Vagina (tissue), 2 donors: Measurements from ENCODE around the gene NAV2. TPM values are rescaled to one million over a fixed set of nuclear protein-coding genes. Genes with fewer than 3 reads are reported as not detected.
A peak's percentile ranks its signal among the peaks of the same experiment; 100 is the strongest.

Source experiments
- DNase-seq, 2 donors: peaks; one replicate each; pipeline ENCODE4 v3.0.0-alpha.2; 2017; ENCODE audit errors: extremely low spot score in 2 of 2
- H3K27ac ChIP-seq: fragments of 200-600 bp; sonication (generic); one replicate; pipeline ENCODE4 v1.5.1; 2019
- H3K27me3 ChIP-seq: fragments of 200-600 bp; sonication (generic); one replicate; pipeline ENCODE4 v1.5.1; 2019
- H3K36me3 ChIP-seq, 2 donors: fragments of 200-600 bp; sonication (generic); one replicate each; pipeline ENCODE4 v1.5.1; 2017 to 2019
- H3K4me1 ChIP-seq: fragments of 200-600 bp; sonication (generic); one replicate; pipeline ENCODE4 v1.5.1; 2019
- H3K4me3 ChIP-seq, 2 donors: fragments of 200-600 bp; sonication (generic); 1 replicate in 1 of 2; 2 replicates in 1 of 2; pipeline ENCODE4 v1.5.1; 2016 to 2019
- H3K9me3 ChIP-seq: fragments of 200-600 bp; sonication (generic); one replicate; pipeline ENCODE4 v1.5.1; 2019
- POLR2A ChIP-seq, 2 donors: fragments of 450-650 bp; IDR thresholded peaks; one replicate each; pipeline ENCODE4 v1.6.1; 2017; ENCODE audit warnings: antibody characterized with exemption in 2 of 2, mild to moderate bottlenecking in 2 of 2, moderate library complexity in 2 of 2
- POLR2AphosphoS5 ChIP-seq, 2 donors: sonication (generic); formaldehyde crosslinking; IDR thresholded peaks; one replicate each; pipeline ENCODE4 v1.9.0; 2017; ENCODE audit warnings: antibody characterized with exemption in 2 of 2, mild to moderate bottlenecking in 2 of 2, low read depth in 1 of 2; ENCODE audit not compliant: insufficient read depth in 1 of 2
- intact Hi-C: fragments of 100-400 bp; cut with DNase I; formaldehyde crosslinking; loops from one replicate; pipeline ENCODE4 v1.15.1; 2023
- total RNA-seq: library from RNA; depleted of rRNA; stranded (reverse); fragments of >200 nt; gene quantifications from one replicate; pipeline ENCODE4 v1.2.3, GENCODE V29; 2016
- TF ChIP-seq, protein P1 (sequence below), 3 experiments: fragments of 450-650 bp in 2 of 3; fragments of 200-600 bp in 1 of 3; sonication (generic) in 1 of 3; IDR thresholded peaks; one replicate each; pipeline ENCODE4 v1.5.1; 2017 to 2019; ENCODE audit warnings: antibody characterized with exemption in 3 of 3, mild to moderate bottlenecking in 2 of 3, moderate library complexity in 2 of 3

Gene NAV2, protein sequence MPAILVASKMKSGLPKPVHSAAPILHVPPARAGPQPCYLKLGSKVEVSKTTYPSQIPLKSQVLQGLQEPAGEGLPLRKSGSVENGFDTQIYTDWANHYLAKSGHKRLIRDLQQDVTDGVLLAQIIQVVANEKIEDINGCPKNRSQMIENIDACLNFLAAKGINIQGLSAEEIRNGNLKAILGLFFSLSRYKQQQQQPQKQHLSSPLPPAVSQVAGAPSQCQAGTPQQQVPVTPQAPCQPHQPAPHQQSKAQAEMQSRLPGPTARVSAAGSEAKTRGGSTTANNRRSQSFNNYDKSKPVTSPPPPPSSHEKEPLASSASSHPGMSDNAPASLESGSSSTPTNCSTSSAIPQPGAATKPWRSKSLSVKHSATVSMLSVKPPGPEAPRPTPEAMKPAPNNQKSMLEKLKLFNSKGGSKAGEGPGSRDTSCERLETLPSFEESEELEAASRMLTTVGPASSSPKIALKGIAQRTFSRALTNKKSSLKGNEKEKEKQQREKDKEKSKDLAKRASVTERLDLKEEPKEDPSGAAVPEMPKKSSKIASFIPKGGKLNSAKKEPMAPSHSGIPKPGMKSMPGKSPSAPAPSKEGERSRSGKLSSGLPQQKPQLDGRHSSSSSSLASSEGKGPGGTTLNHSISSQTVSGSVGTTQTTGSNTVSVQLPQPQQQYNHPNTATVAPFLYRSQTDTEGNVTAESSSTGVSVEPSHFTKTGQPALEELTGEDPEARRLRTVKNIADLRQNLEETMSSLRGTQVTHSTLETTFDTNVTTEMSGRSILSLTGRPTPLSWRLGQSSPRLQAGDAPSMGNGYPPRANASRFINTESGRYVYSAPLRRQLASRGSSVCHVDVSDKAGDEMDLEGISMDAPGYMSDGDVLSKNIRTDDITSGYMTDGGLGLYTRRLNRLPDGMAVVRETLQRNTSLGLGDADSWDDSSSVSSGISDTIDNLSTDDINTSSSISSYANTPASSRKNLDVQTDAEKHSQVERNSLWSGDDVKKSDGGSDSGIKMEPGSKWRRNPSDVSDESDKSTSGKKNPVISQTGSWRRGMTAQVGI (N-terminal part only)
- total RNA-seq = 25.3 TPM

DNA sequence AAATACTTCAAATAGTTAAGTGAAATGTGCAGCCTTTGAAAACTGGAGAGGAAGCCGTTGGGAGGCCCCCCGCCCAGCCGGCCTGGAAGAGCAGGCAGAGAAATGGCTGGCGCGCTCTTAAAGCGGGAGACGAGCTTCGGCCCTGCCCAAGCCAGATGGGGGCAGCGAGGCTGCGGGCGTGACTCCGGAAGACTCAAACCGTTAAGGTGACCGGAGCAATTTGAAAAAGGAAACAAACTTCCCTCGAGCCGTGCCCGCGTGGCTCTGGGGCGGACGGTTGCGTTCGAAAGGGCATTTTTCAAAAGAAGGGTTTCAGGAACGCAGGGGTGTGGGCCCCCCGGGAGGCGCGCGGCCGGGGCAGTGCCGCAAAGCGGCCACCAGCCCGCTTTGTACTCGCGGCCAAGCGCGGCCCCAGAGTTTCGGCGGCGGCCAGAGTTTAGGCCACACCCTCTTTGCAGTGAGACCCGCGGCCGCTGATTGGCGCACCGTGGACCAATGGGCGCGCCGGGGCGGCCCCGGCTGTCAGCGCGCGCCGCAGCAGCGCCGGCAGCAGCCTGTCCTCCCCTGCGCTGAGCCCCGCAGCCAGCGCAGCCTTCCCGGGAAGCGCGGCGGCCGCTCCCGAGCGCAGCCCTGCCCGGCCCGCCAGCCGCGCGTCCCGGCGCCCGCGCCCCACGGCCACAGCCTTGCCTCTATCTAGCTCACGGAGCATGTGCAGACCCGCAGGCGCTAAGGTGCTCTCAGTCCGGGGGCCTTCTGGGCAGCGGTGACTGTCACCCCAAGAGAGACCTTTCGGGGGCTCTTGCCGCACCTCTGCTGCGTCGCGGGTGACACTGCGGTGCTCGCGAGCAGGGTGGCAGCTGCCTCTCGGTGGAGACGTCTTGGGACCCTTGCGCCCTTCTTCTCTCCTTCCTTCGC lies at the start of gene NAV2:
Gene NAV2, plus strand, starts transcription at position 557 of the 915 bp plus-strand sequence. CDS start 859 bp downstream, outside the sequence.
- peaks cover 43% of the 10 kb centered on the region for H3K4me1 ChIP-seq
- no peaks in the 10 kb centered on the region for H3K9me3 ChIP-seq
- intact Hi-C loops = loop anchor here (10.0 kb wide), 1 partner anchor 98 kb away; no protein-coding TSS in a partner anchor
- H3K27me3 ChIP-seq = no peaks in the 10 kb centered on the region
- H3K4me3 ChIP-seq = peak within 1 kb of the TSS; percentile 68 to 92
- TF ChIP-seq POLR2A (IDR thresholded peaks at IDR 0.05) (peak; percentile 24 to 85), POLR2AphosphoS5 (IDR thresholded peaks at IDR 0.05; ENCODE audit: insufficient read depth in 1 of 2, low read depth in 1 of 2) (peak; percentile 64 to 97)
- TF ChIP-seq, protein P1, sequence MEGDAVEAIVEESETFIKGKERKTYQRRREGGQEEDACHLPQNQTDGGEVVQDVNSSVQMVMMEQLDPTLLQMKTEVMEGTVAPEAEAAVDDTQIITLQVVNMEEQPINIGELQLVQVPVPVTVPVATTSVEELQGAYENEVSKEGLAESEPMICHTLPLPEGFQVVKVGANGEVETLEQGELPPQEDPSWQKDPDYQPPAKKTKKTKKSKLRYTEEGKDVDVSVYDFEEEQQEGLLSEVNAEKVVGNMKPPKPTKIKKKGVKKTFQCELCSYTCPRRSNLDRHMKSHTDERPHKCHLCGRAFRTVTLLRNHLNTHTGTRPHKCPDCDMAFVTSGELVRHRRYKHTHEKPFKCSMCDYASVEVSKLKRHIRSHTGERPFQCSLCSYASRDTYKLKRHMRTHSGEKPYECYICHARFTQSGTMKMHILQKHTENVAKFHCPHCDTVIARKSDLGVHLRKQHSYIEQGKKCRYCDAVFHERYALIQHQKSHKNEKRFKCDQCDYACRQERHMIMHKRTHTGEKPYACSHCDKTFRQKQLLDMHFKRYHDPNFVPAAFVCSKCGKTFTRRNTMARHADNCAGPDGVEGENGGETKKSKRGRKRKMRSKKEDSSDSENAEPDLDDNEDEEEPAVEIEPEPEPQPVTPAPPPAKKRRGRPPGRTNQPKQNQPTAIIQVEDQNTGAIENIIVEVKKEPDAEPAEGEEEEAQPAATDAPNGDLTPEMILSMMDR (IDR thresholded peaks at IDR 0.05) = peak in 1 of 3 experiments; percentile 36
- H3K27ac ChIP-seq = peak within 1 kb of the TSS; percentile 89
- H3K36me3 ChIP-seq = no peaks in the 10 kb centered on the region
- peak in 1 of 2 donors; percentile 92 for DNase-seq

DNA sequence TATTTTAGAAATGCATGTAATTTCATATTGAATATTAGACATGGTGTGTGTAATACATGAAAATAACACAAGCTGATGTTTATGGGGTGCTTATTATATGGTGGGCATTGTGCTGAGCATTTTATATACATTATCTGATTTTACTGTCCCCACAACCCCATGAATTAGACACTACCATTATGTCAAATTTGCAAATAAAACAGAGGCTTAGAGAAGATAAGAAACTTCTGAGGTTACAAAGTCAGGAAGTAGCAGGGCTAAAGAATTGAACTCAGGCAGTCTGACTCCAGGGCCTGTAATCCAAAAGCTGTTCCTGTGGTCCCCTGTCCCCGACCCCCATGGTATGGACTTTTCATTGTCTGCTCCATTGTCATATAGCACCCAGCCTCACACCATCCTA lies 49.4 kb upstream of the NAV2 start:
- DNase-seq = no peak
- no peaks in the 10 kb centered on the region for H3K36me3 ChIP-seq
- H3K9me3 ChIP-seq = no peaks in the 10 kb centered on the region
- H3K4me1 ChIP-seq = peaks cover 4% of the 10 kb centered on the region
- intact Hi-C loops = no loop called here
- no peaks in the 10 kb centered on the region for H3K27me3 ChIP-seq
- H3K4me3 ChIP-seq = no peak overlapping the region
- TF ChIP-seq POLR2AphosphoS5 (IDR thresholded peaks at IDR 0.05; ENCODE audit: insufficient read depth in 1 of 2, low read depth in 1 of 2) (no peak), POLR2A (IDR thresholded peaks at IDR 0.05) (no peak)
- TF ChIP-seq, protein P1 (IDR thresholded peaks at IDR 0.05) = no peak
- H3K27ac ChIP-seq = no peak overlapping the region

- no peak for DNase-seq
- no peaks in the 10 kb centered on the region for H3K36me3 ChIP-seq
- H3K9me3 ChIP-seq = no peaks in the 10 kb centered on the region
- TF ChIP-seq, protein P1 (IDR thresholded peaks at IDR 0.05) = no peak
- TF ChIP-seq POLR2AphosphoS5 (IDR thresholded peaks at IDR 0.05; ENCODE audit: insufficient read depth in 1 of 2, low read depth in 1 of 2) (no peak), POLR2A (IDR thresholded peaks at IDR 0.05) (no peak)
- peaks cover 4% of the 10 kb centered on the region for H3K4me1 ChIP-seq
- intact Hi-C loops = no loop called here
- H3K27ac ChIP-seq = no peak overlapping the region
- H3K27me3 ChIP-seq = no peaks in the 10 kb centered on the region
- H3K4me3 ChIP-seq = no peak overlapping the region
Observed at GRCh38 chr11:19664886-19665548, 47.6 kb upstream of the NAV2 start.

DNA sequence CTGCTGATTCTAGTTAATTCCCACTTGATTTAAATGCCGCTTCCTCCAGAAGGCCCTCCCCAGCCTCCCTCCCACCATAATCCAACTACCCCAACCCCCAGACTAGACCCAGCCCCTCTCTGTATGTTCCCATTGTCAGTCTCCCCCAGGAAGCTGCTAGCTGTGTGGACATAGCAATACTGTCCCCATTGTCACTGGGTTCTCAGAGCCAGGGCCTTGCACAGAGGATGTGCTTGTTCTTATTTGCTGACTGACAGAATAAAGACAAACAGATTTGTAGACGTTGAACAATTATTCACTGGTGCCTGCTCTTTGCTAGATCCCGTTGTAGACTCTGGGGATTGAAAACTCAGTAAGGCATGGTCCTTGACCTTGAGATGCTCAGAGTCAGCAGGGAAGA lies 45.7 kb upstream of the NAV2 start:
- intact Hi-C loops = no loop called here
- H3K4me1 ChIP-seq = peaks cover 16% of the 10 kb centered on the region
- no peak for TF ChIP-seq POLR2A (IDR thresholded peaks at IDR 0.05)
- TF ChIP-seq POLR2AphosphoS5 (IDR thresholded peaks at IDR 0.05; ENCODE audit: insufficient read depth in 1 of 2, low read depth in 1 of 2) = no peak
- TF ChIP-seq, protein P1 (IDR thresholded peaks at IDR 0.05) = no peak
- no peaks in the 10 kb centered on the region for H3K9me3 ChIP-seq
- no peaks in the 10 kb centered on the region for H3K27me3 ChIP-seq
- no peaks in the 10 kb centered on the region for H3K36me3 ChIP-seq
- no peak overlapping the region for H3K27ac ChIP-seq
- no peak overlapping the region for H3K4me3 ChIP-seq
- no peak for DNase-seq
